Measurements from ENCODE around the gene ATP13A3.

Gene ATP13A3

GRCh38 chr3:194368918-194369317, 117.9 kb downstream of the ATP13A3 start:
- DNase-seq: no peak

- DNase-seq: peak; percentile 44
These were observed 118.6 kb downstream of the ATP13A3 start for GRCh38 chr3:194367992-194368841.

GRCh38 chr3:194365978-194366490, 120.8 kb downstream of the ATP13A3 start:
- DNase-seq: no peak

- DNase-seq: no peak
These were observed 121.3 kb downstream of the ATP13A3 start for GRCh38 chr3:194365526-194365925.

GRCh38 chr3:194364652-194365434, 122.0 kb downstream of the ATP13A3 start:
- no peak for DNase-seq

- DNase-seq: no peak
These were observed 122.5 kb downstream of the ATP13A3 start for GRCh38 chr3:194364314-194364651.

GRCh38 chr3:194360568-194360967, 126.2 kb downstream of the ATP13A3 start:
- DNase-seq: no peak

GRCh38 chr3:194357681-194358080, 129.1 kb downstream of the ATP13A3 start:
- no peak for DNase-seq

- DNase-seq: no peak
These were observed 131.4 kb downstream of the ATP13A3 start for GRCh38 chr3:194355379-194355778.

- no peak for DNase-seq
These were observed 132.5 kb downstream of the ATP13A3 start for GRCh38 chr3:194354315-194354714.

All from amniotic stem cell (primary cell).